ENCODE measurements around the gene GADD45GIP1. TPM values are rescaled to one million over a fixed set of nuclear protein-coding genes. Genes with fewer than 3 reads are reported as not detected.

Gene GADD45GIP1
- 10 to 100 TPM; 25.3 to 48.8 (median 31.7) TPM for total RNA-seq

- TF ChIP-seq, protein P1, sequence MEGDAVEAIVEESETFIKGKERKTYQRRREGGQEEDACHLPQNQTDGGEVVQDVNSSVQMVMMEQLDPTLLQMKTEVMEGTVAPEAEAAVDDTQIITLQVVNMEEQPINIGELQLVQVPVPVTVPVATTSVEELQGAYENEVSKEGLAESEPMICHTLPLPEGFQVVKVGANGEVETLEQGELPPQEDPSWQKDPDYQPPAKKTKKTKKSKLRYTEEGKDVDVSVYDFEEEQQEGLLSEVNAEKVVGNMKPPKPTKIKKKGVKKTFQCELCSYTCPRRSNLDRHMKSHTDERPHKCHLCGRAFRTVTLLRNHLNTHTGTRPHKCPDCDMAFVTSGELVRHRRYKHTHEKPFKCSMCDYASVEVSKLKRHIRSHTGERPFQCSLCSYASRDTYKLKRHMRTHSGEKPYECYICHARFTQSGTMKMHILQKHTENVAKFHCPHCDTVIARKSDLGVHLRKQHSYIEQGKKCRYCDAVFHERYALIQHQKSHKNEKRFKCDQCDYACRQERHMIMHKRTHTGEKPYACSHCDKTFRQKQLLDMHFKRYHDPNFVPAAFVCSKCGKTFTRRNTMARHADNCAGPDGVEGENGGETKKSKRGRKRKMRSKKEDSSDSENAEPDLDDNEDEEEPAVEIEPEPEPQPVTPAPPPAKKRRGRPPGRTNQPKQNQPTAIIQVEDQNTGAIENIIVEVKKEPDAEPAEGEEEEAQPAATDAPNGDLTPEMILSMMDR (IDR thresholded peaks at IDR 0.05; ENCODE audit: low read depth), result no peak
Measured at GRCh38 chr19:12956446-12957388, at the start of gene GADD45GIP1. GADD45GIP1 (minus strand) TSS chr19:12957223; CDS start chr19:12957212, 11 bp downstream.

GRCh38 chr19:13005861-13006370 lies 48.9 kb upstream of the GADD45GIP1 start:
- TF ChIP-seq, protein P1 (IDR thresholded peaks at IDR 0.05; ENCODE audit: low read depth), result no peak

DNA sequence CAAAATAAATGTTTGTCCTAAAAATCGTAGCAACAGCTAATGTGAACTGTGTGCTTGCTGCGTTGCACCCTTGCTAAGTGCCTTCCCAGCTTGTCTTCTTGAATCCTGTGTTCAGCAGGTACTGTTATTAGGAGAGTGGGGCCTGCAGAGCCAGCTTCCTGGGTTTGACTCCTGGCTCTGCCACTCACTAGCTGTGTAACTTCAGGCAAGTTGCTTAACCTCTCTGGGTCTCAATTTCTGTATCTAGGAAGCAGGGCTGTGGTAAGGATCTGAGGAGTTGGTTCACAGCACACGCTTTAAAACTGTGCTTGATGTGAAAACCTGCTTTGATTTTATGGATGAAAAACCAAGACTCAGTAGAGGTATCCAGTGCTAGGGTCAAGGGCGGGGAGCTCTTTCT lies 48.2 kb upstream of the GADD45GIP1 start:
- TF ChIP-seq, protein P1 (IDR thresholded peaks at IDR 0.05; ENCODE audit: low read depth), result no peak

GRCh38 chr19:13004273-13004672 lies 47.2 kb upstream of the GADD45GIP1 start:
- TF ChIP-seq, protein P1 (IDR thresholded peaks at IDR 0.05; ENCODE audit: low read depth), result no peak

DNA sequence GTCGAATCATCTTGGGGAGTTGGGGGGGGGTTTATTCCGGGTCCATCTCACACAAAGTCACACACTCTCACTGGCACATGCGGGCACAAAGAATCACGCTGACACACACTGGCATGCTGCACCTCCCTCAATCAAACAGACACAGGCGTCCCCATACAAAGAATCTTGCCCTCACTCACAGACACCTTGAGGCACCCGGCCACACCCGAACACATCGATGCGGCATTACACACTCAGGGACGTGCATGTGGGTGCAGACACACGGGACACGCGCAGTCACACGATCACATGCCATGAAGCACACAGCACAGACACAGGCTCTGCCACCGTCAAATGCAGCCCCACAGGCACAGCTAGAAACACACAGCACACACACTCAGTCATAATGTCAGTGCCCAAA lies 46.1 kb upstream of the GADD45GIP1 start:
- TF ChIP-seq, protein P1 (IDR thresholded peaks at IDR 0.05; ENCODE audit: low read depth), result no peak

GRCh38 chr19:13002166-13002898 lies 45.3 kb upstream of the GADD45GIP1 start:
- TF ChIP-seq, protein P1 (IDR thresholded peaks at IDR 0.05; ENCODE audit: low read depth), result no peak
